ENCODE measurements around the gene GSG1L2.

Gene GSG1L2

GRCh38 chr17:9850151-9850550 lies 28.3 kb upstream of the GSG1L2 start:
- H3K9ac ChIP-seq (ENCODE audit: insufficient read length), result no peak overlapping the region
- no peak overlapping the region for H3K4me3 ChIP-seq
- no peak overlapping the region for H3K27ac ChIP-seq
- DNase-seq (ENCODE audit: low read depth, low spot score), result no peak
- TF ChIP-seq FOXP2 (optimal IDR thresholded peaks at IDR 0.05; ENCODE audit: control extremely low read depth, extremely low read length, insufficient read depth) (no peak), EZH2 (IDR thresholded peaks at IDR 0.05) (no peak), POLR2AphosphoS5 (IDR thresholded peaks at IDR 0.05; ENCODE audit: borderline replicate concordance, low read depth, low read length) (no peak)
- H3K36me3 ChIP-seq (ENCODE audit: insufficient read depth, low read length), result no peaks in the 10 kb centered on the region
- H3K9me3 ChIP-seq (ENCODE audit: low read depth, low read length), result no peaks in the 10 kb centered on the region

- DNase-seq (ENCODE audit: low read depth, low spot score), result no peak
- Histone ChIP-seq H3K27ac (no peak overlapping the region), H3K9ac (ENCODE audit: insufficient read length) (no peak overlapping the region), H3K4me3 (no peak overlapping the region), H3K9me3 (ENCODE audit: low read depth, low read length) (no peaks in the 10 kb centered on the region), H3K36me3 (ENCODE audit: insufficient read depth, low read length) (no peaks in the 10 kb centered on the region)
- TF ChIP-seq FOXP2 (optimal IDR thresholded peaks at IDR 0.05; ENCODE audit: control extremely low read depth, extremely low read length, insufficient read depth) (no peak), EZH2 (IDR thresholded peaks at IDR 0.05) (no peak), POLR2AphosphoS5 (IDR thresholded peaks at IDR 0.05; ENCODE audit: borderline replicate concordance, low read depth, low read length) (no peak)
Measured at GRCh38 chr17:9845306-9845705, 23.4 kb upstream of the GSG1L2 start.

- no peak overlapping the region for H3K4me3 ChIP-seq
- TF ChIP-seq EZH2 (IDR thresholded peaks at IDR 0.05) (no peak), FOXP2 (optimal IDR thresholded peaks at IDR 0.05; ENCODE audit: control extremely low read depth, extremely low read length, insufficient read depth) (no peak), POLR2AphosphoS5 (IDR thresholded peaks at IDR 0.05; ENCODE audit: borderline replicate concordance, low read depth, low read length) (no peak)
- DNase-seq (ENCODE audit: low read depth, low spot score), result no peak
- no peaks in the 10 kb centered on the region for H3K9me3 ChIP-seq (ENCODE audit: low read depth, low read length)
- H3K27ac ChIP-seq, result no peak overlapping the region
- H3K9ac ChIP-seq (ENCODE audit: insufficient read length), result no peak overlapping the region
- no peaks in the 10 kb centered on the region for H3K36me3 ChIP-seq (ENCODE audit: insufficient read depth, low read length)
Measured at GRCh38 chr17:9844153-9844552, 22.3 kb upstream of the GSG1L2 start.

- no peak for DNase-seq (ENCODE audit: low read depth, low spot score)
- H3K9me3 ChIP-seq (ENCODE audit: low read depth, low read length), result no peaks in the 10 kb centered on the region
- no peak overlapping the region for H3K27ac ChIP-seq
- TF ChIP-seq FOXP2 (optimal IDR thresholded peaks at IDR 0.05; ENCODE audit: control extremely low read depth, extremely low read length, insufficient read depth), result no peak
- no peak for TF ChIP-seq POLR2AphosphoS5 (IDR thresholded peaks at IDR 0.05; ENCODE audit: borderline replicate concordance, low read depth, low read length)
- TF ChIP-seq EZH2 (IDR thresholded peaks at IDR 0.05), result no peak
- no peaks in the 10 kb centered on the region for H3K36me3 ChIP-seq (ENCODE audit: insufficient read depth, low read length)
- H3K9ac ChIP-seq (ENCODE audit: insufficient read length), result no peak overlapping the region
- H3K4me3 ChIP-seq, result no peak overlapping the region
Measured at GRCh38 chr17:9843152-9844010, 21.5 kb upstream of the GSG1L2 start.

- DNase-seq (ENCODE audit: low read depth, low spot score), result no peak
- no peak for TF ChIP-seq EZH2 (IDR thresholded peaks at IDR 0.05)
- TF ChIP-seq FOXP2 (optimal IDR thresholded peaks at IDR 0.05; ENCODE audit: control extremely low read depth, extremely low read length, insufficient read depth), result no peak
- TF ChIP-seq POLR2AphosphoS5 (IDR thresholded peaks at IDR 0.05; ENCODE audit: borderline replicate concordance, low read depth, low read length), result no peak
- H3K9ac ChIP-seq (ENCODE audit: insufficient read length), result no peak overlapping the region
- no peaks in the 10 kb centered on the region for H3K9me3 ChIP-seq (ENCODE audit: low read depth, low read length)
- no peak overlapping the region for H3K27ac ChIP-seq
- H3K36me3 ChIP-seq (ENCODE audit: insufficient read depth, low read length), result no peaks in the 10 kb centered on the region
- H3K4me3 ChIP-seq, result no peak overlapping the region
Measured at GRCh38 chr17:9842057-9842758, 20.3 kb upstream of the GSG1L2 start.

GRCh38 chr17:9839433-9839832 lies 17.6 kb upstream of the GSG1L2 start:
- Histone ChIP-seq H3K4me3 (no peak overlapping the region), H3K9ac (ENCODE audit: insufficient read length) (no peak overlapping the region), H3K27ac (no peak overlapping the region), H3K9me3 (ENCODE audit: low read depth, low read length) (no peaks in the 10 kb centered on the region), H3K36me3 (ENCODE audit: insufficient read depth, low read length) (no peaks in the 10 kb centered on the region)
- DNase-seq (ENCODE audit: low read depth, low spot score), result no peak
- TF ChIP-seq EZH2 (IDR thresholded peaks at IDR 0.05), result no peak
- TF ChIP-seq FOXP2 (optimal IDR thresholded peaks at IDR 0.05; ENCODE audit: control extremely low read depth, extremely low read length, insufficient read depth), result no peak
- TF ChIP-seq POLR2AphosphoS5 (IDR thresholded peaks at IDR 0.05; ENCODE audit: borderline replicate concordance, low read depth, low read length), result no peak

- Histone ChIP-seq H3K27ac (no peak overlapping the region), H3K9ac (ENCODE audit: insufficient read length) (no peak overlapping the region), H3K4me3 (no peak overlapping the region), H3K36me3 (ENCODE audit: insufficient read depth, low read length) (no peaks in the 10 kb centered on the region), H3K9me3 (ENCODE audit: low read depth, low read length) (no peaks in the 10 kb centered on the region)
- TF ChIP-seq EZH2 (IDR thresholded peaks at IDR 0.05) (no peak), POLR2AphosphoS5 (IDR thresholded peaks at IDR 0.05; ENCODE audit: borderline replicate concordance, low read depth, low read length) (no peak), FOXP2 (optimal IDR thresholded peaks at IDR 0.05; ENCODE audit: control extremely low read depth, extremely low read length, insufficient read depth) (no peak)
- no peak for DNase-seq (ENCODE audit: low read depth, low spot score)
Measured at GRCh38 chr17:9837551-9838471, 15.9 kb upstream of the GSG1L2 start.

- Histone ChIP-seq H3K9me3 (ENCODE audit: low read depth, low read length) (no peaks in the 10 kb centered on the region), H3K9ac (ENCODE audit: insufficient read length) (no peak overlapping the region), H3K36me3 (ENCODE audit: insufficient read depth, low read length) (no peaks in the 10 kb centered on the region), H3K4me3 (no peak overlapping the region), H3K27ac (no peak overlapping the region)
- TF ChIP-seq POLR2AphosphoS5 (IDR thresholded peaks at IDR 0.05; ENCODE audit: borderline replicate concordance, low read depth, low read length), result no peak
- TF ChIP-seq FOXP2 (optimal IDR thresholded peaks at IDR 0.05; ENCODE audit: control extremely low read depth, extremely low read length, insufficient read depth), result no peak
- no peak for TF ChIP-seq EZH2 (IDR thresholded peaks at IDR 0.05)
- DNase-seq (ENCODE audit: low read depth, low spot score), result no peak
Measured at GRCh38 chr17:9833922-9834321, 12.0 kb upstream of the GSG1L2 start.
